ENCODE data around the gene IL7R. TPM values are rescaled to one million over a fixed set of nuclear protein-coding genes. Genes with fewer than 3 reads are reported as not detected.
A peak's percentile ranks its signal among the peaks of the same experiment; 100 is the strongest.

The IL7R gene
- total RNA-seq, 2 donors from 2014 or later, result 860 to 1,128 TPM

DNA sequence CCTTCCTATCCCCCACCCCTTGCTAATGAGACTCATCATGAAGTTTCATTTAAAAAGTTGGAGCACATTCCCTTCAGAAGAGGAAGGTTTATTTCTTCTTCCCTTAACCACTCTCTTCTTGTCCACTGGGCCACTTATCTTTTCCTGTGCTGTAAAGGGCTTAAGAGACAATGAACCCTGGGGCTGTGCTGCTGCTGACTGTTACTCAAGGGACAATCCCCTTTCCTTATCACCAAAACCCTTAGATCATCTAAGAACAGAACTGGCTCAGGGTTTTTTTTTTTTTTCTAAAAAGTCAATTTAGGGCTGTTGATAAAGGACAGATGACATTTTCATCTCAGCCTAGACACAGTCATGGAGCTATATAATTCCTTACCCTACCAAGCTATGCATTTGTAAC lies 52.1 kb downstream of the IL7R start:
- no peak overlapping the region for H3K4me3 Mint-ChIP-seq
- H3K4me1 Mint-ChIP-seq, result peaks cover 9% of the 10 kb centered on the region
- DNase-seq, result no peak
- H3K27me3 Mint-ChIP-seq, result no peaks in the 10 kb centered on the region
- ATAC-seq, result no peak
- H3K36me3 Mint-ChIP-seq (ENCODE audit: low read depth), result no peaks in the 10 kb centered on the region
- H3K9me3 ChIP-seq (ENCODE audit: control insufficient read depth, low read length, poor library complexity, severe bottlenecking), result no peaks in the 10 kb centered on the region
- no peak overlapping the region for H3K27ac Mint-ChIP-seq

DNA sequence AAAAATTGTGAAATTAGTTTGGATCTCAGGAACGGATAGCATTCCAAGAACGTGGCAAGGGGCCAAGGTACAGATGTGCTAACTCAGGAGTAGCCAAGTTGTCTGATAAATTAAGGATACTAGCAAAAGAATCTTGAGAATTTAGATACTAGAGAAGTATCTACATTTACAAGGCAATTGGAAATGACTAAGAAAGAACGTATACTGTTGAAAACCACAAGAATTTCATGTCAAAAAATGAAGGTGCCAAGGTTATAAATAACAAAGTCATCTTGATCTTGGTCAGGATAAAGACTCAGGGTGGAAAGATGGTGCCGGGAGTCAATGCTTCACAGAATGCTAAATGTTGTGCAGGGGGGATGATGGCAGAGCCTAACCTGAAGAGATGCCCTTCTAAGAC lies 62.5 kb downstream of the IL7R start:
- no peak for DNase-seq
- ATAC-seq, result no peak

GRCh38 chr5:35920890-35921289 lies 64.2 kb downstream of the IL7R start:
- Mint-ChIP-seq H3K27ac (no peak overlapping the region), H3K36me3 (ENCODE audit: low read depth) (no peaks in the 10 kb centered on the region), H3K4me3 (no peak overlapping the region), H3K4me1 (peaks cover 21% of the 10 kb centered on the region), H3K27me3 (peaks cover 5% of the 10 kb centered on the region)
- no peak for DNase-seq
- H3K9me3 ChIP-seq (ENCODE audit: control insufficient read depth, low read length, poor library complexity, severe bottlenecking), result no peaks in the 10 kb centered on the region
- no peak for ATAC-seq

More for the DNA sequence above, 62.5 kb downstream of the IL7R start:
- H3K27me3 Mint-ChIP-seq, result no peaks in the 10 kb centered on the region
- no peak overlapping the region for H3K4me3 Mint-ChIP-seq
- H3K27ac Mint-ChIP-seq, result no peak overlapping the region
- peaks cover 2% of the 10 kb centered on the region for H3K36me3 Mint-ChIP-seq (ENCODE audit: low read depth)
- H3K9me3 ChIP-seq (ENCODE audit: control insufficient read depth, low read length, poor library complexity, severe bottlenecking), result no peaks in the 10 kb centered on the region
- peaks cover 7% of the 10 kb centered on the region for H3K4me1 Mint-ChIP-seq

- Mint-ChIP-seq H3K36me3 (ENCODE audit: low read depth) (no peaks in the 10 kb centered on the region), H3K4me1 (peaks cover 26% of the 10 kb centered on the region), H3K27me3 (peaks cover 10% of the 10 kb centered on the region), H3K4me3 (no peak overlapping the region), H3K27ac (no peak overlapping the region)
- no peak for ATAC-seq
- no peaks in the 10 kb centered on the region for H3K9me3 ChIP-seq (ENCODE audit: control insufficient read depth, low read length, poor library complexity, severe bottlenecking)
- DNase-seq, result no peak
These were observed 65.2 kb downstream of the IL7R start for GRCh38 chr5:35921930-35922329.

GRCh38 chr5:35922468-35922867 lies 65.8 kb downstream of the IL7R start:
- Mint-ChIP-seq H3K36me3 (ENCODE audit: low read depth) (no peaks in the 10 kb centered on the region), H3K27me3 (peaks cover 10% of the 10 kb centered on the region), H3K4me3 (no peak overlapping the region), H3K27ac (peak overlapping the region; percentile 3), H3K4me1 (peaks cover 26% of the 10 kb centered on the region)
- ATAC-seq (no peak), DNase-seq (no peak)
- no peaks in the 10 kb centered on the region for H3K9me3 ChIP-seq (ENCODE audit: control insufficient read depth, low read length, poor library complexity, severe bottlenecking)

- H3K36me3 Mint-ChIP-seq (ENCODE audit: low read depth), result no peaks in the 10 kb centered on the region
- peaks cover 26% of the 10 kb centered on the region for H3K4me1 Mint-ChIP-seq
- peaks cover 18% of the 10 kb centered on the region for H3K27me3 Mint-ChIP-seq
- no peak for DNase-seq
- H3K27ac Mint-ChIP-seq, result peak overlapping the region; percentile 94
- peak overlapping the region; percentile 85 for H3K4me3 Mint-ChIP-seq
- H3K9me3 ChIP-seq (ENCODE audit: control insufficient read depth, low read length, poor library complexity, severe bottlenecking), result no peaks in the 10 kb centered on the region
- ATAC-seq, result peak; percentile 8
These were observed 67.6 kb downstream of the IL7R start for GRCh38 chr5:35924122-35924949.

DNA sequence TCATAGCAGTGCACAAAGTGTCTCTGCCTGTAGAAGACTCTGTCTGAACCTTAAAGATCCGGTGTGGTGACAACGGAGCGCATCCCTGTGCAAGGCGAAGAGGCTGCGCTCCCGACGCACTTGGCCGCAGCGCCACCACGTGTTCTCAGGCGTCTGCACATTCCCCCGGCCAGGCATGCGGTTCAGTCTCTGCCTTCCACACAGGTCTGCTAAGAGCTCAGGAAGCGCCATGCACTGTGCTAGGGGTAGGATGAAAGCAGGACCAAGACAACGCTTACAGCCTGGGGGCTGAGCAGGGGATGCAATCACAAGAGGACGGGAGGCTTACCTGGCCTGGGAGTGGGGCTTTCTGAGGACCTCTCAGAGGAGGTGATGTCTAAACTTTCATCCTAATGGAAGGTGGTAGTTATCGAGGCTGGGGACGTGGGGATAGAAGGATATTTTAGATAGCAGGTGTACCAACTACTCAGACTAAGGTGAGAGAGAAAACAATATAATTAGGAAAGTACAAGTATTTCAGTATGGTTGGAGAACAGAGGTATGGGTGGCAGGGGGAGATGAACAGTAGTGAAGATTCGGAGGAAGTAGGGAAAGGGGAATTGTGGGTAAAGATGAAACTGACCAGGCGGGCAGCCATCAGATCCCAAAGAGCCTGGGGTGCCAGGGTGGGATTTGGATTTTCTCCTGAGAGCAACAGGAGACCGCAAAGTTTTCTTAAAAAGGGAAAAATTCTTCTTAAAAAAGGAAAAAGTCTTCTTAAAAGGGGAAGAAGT lies 68.4 kb downstream of the IL7R start:
- peak overlapping the region; percentile 94 for H3K27ac Mint-ChIP-seq
- peaks cover 18% of the 10 kb centered on the region for H3K27me3 Mint-ChIP-seq
- peaks cover 26% of the 10 kb centered on the region for H3K4me1 Mint-ChIP-seq
- DNase-seq (peak; percentile 56 to 71 (median 66)), ATAC-seq (peak; percentile 94)
- no peaks in the 10 kb centered on the region for H3K9me3 ChIP-seq (ENCODE audit: control insufficient read depth, low read length, poor library complexity, severe bottlenecking)
- no peaks in the 10 kb centered on the region for H3K36me3 Mint-ChIP-seq (ENCODE audit: low read depth)
- peak overlapping the region; percentile 85 for H3K4me3 Mint-ChIP-seq

- DNase-seq, result peak in 2 of 3 donors; percentile 21 to 52
- Mint-ChIP-seq H3K27me3 (peaks cover 24% of the 10 kb centered on the region), H3K27ac (no peak overlapping the region), H3K4me3 (no peak overlapping the region), H3K4me1 (peaks cover 26% of the 10 kb centered on the region), H3K36me3 (ENCODE audit: low read depth) (no peaks in the 10 kb centered on the region)
- H3K9me3 ChIP-seq (ENCODE audit: control insufficient read depth, low read length, poor library complexity, severe bottlenecking), result no peaks in the 10 kb centered on the region
- ATAC-seq, result peak; percentile 59
These were observed 69.8 kb downstream of the IL7R start for GRCh38 chr5:35926389-35927051.

Other genes starting within 250 kb of the IL7R start
- 1 to 10 TPM; 4.5 to 8.3 TPM for gene SPEF2, start 239.0 kb upstream of the IL7R start, total RNA-seq
- not detected for gene CAPSL, start 81.7 kb downstream of the IL7R start, total RNA-seq
- gene UGT3A1, start 134.5 kb downstream of the IL7R start, total RNA-seq, result not detected
- not detected for gene UGT3A2, start 210.0 kb downstream of the IL7R start, total RNA-seq

All from T-helper 17 cell (primary cell).